ENCODE data around the gene PES1.

DNA sequence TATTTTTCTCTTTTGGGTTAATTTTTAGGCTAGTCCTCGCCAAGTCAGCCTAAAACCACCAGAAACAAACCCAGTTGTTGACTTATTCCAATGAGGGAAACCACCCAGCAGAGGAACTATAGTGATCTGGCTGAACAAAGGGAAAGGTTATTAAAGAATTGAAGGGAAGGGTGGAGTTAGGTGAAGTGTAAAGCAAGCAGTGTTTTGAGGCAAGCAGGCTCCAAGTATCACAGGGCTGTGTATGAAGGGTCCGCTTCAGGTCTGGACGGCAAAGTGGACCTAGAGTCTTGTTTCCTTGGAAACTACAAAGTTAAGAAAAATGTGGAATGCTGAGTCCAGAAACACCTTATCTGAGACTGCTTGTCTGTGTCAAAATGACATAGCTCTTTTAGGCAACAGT lies 12.1 kb upstream of the PES1 start:
- no peak for TF ChIP-seq FOXM1 (IDR thresholded peaks at IDR 0.05; ENCODE audit: borderline replicate concordance, low read depth)
- TF ChIP-seq EGR1 (IDR thresholded peaks at IDR 0.05): no peak
- TF ChIP-seq TAF1 (IDR thresholded peaks at IDR 0.05; ENCODE audit: low read depth): no peak

All from Ishikawa (cell line).